Activated CD4-positive, alpha-beta T cell treated with anti-CD3 and anti-CD28 coated beads for 48 hours (primary cell): Measurements from ENCODE around the gene GTF3C6.
"Not testable (repeated sequence)": the region's sequence is repeated elsewhere in the genome, so short reads cannot be mapped to it uniquely, and the experiment has no call there.

Source experiments
- DNase-seq: peaks from one replicate; pipeline ENCODE4 v3.0.0-alpha.2; 2020

The GTF3C6 gene

DNA sequence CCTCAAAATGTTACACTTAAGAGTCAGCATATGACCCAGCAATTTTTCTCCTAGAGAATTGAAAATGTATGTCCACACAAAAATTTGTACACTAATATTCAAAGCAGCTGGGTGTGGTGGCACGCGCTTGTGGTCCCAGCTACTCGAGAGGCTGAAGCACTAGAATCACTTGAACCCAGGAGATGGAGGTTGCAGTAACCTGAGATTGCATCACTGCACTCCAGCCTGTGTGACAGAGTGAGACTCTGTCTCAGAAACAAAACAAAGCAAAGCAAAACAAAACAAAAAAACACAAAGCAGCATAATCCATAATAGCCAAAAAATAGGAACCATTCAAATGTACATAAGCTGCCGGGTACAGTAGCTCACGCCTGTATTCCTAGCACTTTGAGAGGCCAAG is 21.7 kb downstream of the GTF3C6 start:
- DNase-seq, result no peak

DNA sequence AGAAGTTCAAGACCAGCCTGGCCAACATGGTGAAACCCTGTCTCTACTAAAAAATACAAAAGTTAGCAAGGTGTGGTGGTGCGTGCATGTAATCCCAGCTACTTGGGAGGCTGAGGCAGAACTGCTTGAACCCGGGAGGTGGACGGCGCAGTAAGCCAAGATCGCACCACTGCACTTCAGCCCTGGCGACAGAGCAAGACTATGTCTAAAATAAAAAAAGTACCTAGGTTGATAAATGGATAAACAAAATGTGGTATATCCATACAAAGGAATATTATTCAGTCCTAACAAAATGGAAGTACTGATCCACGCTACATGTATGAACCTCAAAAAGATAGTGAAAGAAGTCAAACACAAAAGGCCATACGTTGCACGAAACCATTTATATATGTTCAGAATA is 22.1 kb downstream of the GTF3C6 start:
- DNase-seq, result no peak

DNA sequence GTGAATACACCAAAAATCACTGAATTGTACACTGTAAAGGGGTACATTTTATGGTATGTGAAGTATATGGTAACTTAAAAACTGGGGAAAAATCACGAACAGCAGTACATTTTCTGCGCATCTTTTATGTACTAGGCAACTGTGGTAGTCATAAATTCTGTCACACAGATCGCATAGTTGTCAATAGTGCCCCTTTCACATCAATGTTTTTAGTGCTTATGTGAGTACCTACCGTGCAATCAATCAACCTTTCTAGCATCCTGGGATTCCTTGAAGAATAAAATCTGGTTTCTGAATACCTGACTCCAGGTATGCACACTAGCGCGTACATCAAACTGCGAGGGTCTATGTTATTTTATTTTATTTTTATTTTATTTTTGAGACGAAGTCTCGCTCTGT is 22.7 kb downstream of the GTF3C6 start:
- no peak for DNase-seq

DNA sequence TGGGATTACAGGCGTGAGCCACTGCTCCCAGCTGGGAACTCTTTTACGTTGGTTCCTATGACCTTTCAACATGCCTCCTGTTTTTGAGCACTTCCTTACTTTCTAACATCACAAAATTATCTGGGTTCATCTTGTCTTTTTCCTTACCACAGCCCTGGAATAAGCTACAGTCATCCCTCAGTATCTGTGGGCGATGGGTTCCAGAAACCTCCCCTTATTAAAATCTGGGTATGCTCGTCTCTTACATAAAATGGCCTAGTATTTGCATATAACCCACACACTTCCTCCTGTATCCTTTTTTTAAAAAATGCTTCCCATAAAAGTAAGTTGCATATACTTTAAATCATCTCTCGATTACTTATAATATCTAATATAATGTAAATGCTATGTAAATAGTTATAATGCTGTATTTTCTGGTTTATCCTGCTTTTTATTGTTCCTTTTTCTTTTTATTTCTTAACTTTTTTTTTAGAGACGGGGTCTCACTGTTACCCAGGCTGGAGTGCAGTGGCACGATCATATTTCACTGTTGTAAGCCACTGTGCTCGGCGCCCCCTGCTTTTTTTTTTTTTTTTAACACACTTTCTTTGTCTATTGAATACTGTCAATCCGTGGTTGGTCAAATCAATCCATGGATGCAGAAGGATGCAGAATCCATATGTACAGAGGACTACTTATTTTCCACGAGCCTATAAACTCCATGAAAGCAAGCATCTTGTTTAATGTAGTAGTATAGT is 32.5 kb downstream of the GTF3C6 start:
- no peak for DNase-seq

DNA sequence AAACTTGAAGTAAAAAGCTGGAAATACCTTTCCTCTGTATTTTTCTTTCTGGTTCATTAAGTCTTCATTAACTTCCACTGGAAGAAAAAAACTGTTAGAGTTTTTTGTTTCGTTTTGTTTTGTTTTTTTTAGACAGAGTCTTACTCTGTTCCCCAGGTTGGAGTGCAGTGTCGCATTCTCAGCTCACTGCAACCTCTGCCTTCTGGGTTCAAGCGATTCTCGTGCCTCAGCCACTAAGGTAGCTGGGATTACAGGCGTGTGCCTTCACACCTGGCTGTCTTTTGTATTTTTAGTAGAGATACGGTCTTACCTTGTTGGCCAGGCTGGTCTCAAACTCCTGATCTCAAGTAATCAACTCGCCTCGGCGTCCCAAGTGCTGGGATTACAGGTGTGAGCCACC is 38.2 kb downstream of the GTF3C6 start:
- no peak for DNase-seq

DNA sequence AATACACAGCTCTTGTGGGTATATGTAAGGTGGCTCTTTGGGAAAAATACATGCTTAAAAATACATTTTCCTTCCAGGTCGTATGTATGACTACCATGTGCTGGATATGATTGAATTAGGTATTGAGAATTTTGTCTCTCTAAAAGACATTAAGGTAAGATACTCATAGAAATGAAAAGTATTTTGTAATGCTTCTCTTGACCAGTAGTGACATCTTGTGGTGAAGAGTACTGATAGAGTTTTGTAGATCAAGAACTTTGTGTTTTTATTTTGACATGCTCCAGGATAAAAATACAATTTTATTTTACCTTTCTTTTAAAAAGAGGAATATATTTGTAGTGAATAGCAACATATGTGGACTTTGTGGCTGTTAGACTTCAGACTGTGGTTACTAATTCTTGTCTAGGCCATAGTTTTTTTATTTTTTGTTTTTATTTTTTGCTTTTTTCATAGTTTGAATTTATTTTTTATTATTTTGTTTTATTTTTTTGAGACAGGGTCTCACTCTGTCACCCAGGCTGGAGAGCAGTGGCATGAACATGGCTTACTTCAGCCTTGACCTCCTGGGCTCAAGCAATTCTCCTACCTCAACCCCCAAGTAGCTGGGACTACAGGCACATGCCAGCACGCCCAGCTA is 41.2 kb downstream of the GTF3C6 start:
- DNase-seq, result no peak

DNA sequence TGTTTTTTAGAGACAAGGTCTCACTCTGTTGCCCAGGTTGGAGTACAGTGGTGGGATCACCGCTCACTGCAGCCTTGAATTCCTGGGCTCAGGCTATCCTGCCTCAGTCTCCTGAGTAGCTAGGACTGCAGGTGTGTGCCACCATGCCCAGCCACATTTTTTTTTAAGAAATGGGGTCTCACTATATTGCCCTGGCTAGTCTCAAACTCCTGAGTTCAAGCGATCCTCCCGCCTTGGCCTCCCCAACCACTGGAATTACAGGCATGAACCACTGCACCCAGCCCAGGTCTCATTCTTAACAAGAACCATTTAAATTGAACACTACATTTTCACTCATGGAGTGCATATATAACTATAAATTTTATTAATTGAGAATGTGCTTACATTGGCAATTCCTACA is 43.8 kb downstream of the GTF3C6 start:
- DNase-seq, result no peak

DNA sequence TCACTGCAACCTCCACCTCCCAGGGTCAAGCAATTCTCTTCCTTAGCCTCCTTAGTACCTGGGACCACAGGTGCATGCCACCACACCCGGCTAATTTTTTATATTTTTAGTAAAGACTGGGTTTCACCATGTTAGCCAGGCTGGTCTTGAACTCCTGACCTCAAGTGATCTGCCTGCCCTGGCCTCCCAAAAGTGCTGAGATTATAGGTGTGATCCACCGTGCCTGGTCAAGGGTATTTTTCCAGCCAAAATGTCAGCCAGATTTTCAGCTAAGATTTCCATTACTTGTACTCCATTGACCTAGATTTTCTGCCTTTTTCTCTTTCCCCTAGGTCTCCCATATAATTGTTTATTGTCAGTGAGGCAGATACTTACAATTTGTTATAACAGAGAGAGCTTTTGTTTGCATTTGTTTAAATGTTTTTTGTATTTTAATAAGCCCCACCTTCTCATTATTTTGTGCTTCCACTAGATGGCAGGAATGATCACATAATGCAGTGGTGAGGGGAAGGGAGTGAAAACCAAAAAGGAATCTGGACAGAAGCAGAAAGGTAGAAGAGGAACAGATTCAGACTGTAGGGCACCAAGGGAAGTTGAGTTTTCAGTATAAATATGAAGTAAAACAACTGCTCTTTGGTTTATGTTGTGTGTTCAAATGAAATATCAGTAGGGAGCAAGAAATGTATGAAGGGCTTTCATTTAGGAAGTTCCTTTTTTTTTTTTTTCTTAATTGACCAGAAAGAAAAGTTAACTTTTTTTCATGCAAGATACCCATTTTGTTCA is 53.0 kb downstream of the GTF3C6 start:
- no peak for DNase-seq

DNA sequence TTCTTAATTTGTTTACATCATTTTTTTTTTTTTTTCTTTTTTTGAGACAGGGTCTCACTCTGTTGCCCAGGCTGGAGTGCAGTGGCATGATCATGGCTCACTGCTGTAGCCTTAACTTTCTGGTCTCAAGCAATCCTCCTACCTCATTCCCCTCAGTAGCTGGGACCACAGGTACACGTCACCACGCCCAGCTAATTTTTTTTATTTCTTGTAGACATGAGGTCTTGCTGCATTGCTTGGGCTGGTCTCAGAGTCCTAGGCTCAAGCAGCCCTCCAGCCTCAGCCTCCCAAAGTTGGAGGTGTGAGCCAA is 53.6 kb downstream of the GTF3C6 start:
- DNase-seq, result no peak

DNA sequence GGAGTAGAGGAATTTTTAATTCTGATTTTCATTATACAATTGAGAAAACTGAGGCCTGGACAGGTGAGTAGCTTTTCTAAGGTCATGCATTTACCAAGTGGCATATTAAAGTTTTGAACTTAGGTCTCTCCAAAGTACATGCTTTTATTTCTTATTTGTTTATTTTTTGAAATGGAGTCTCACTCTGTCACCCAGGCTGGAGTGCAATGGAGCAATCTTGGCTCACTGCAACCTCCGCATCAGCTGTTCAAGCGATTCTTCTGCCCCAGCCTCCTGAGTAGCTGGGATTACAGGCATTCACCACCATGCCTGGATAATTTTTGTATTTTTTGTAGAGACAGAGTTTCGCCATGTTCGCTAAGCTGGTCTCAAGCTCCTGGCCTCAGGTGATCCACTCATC is 54.0 kb downstream of the GTF3C6 start:
- not testable (repeated sequence) for DNase-seq

DNA sequence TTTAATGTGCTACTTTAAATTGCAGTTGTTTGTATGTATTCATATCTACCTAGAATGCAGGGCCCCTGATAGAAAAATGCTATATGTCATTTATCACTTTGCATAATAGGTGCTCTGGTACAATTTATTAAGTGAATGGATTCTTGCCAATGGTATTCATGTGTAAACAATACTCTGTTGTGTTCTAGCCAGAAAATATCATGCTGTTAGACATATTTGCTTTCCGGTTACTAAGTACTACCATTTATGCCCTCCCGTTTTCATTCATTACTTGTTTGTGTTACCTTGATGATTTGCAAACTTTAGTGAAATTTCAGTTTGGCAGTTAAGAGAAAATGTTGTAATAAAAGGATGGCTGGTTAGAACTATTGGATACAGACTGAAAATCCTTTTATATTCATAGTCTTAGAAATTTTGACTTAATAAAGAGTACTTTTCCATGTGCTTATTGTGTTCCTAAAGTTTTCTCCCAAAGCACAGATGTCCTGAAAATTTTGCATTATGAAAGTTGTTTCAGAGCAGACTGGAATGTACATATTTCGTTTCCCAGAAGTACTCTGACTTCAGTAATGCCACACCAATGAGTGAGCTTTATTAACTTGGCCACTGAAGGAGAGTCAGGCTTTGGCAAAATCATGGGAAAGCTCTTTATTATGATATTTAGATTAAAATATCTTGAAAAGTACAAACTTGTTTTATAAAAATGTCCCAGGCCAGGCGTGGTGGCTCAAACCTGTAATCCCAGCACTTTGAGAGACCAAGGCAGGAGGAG is 54.8 kb downstream of the GTF3C6 start:
- DNase-seq, result no peak

DNA sequence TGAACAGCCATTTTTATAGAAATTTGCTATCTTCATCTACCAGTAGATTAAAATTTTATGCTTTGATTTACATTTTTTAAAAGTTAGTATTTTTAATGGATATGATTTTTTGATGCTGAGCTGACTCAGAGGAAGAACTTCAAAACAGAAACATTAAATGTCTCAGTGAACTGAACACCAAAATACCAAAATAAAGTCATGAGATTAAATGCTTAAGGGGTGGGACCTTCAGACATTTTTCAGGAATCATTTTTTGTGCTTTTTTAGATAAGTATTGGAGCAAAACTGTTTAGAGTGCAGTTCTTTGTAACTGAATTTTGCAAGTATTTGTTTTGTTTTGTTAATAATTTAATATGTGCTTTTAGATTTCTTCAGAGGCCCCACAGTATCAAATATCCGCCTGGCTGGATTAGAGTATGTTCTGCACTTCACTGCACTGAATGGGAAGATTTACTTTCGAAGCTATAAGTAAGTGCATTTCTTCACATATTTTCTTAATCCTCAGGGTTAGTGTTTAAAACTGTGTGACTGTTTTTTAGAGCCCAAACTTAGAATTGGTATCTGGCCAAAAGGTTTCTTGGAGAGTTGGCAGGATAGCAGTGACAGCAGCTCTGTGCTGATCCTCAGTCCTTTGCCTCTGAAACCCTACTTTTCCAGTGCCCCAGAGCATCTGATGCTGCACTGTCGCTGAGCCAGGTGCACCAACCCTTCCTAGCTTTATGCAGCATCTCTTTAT is 57.1 kb downstream of the GTF3C6 start:
- no peak for DNase-seq

DNA sequence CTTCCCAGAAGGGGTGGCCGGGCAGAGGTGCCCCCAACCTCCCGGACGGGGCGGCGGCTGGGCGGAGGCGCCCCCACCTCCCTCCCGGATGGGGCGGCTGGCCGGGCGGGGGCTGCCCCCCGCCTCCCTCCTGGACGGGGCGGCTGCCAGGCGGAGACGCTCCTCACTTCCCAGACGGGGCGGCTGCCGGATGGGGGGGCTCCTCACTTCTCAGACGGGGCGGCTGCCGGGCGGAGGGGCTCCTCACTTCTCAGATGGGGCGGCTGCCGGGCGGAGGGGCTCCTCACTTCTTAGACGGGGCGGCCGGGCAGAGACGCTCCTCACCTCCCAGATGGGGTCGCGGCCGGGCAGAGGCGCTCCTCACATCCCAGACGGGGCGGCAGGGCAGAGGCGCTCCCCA is 58.7 kb downstream of the GTF3C6 start:
- DNase-seq, result not testable (repeated sequence)
